Measurements from ENCODE around the gene OCLN. TPM values are rescaled to one million over a fixed set of nuclear protein-coding genes. Genes with fewer than 3 reads are reported as not detected.

The OCLN gene
- total and polyA plus RNA-seq, 4 donors, result 9.9 to 53.9 (median 19.0) TPM

GRCh38 chr5:69528609-69529008, 36.0 kb downstream of the OCLN start:
- WGBS, result 96% methylated on average over 4 of the region's 4 CpGs
- no peaks in the 10 kb centered on the region for H3K27me3 ChIP-seq (ENCODE audit: control insufficient read depth in 4 of 4, insufficient read depth in 4 of 4, low read length in 3 of 4)
- peaks cover 0 to 4% (median 0%) of the 10 kb centered on the region in 4 donors for H3K4me1 ChIP-seq (ENCODE audit: control insufficient read depth in 4 of 4, insufficient read depth in 4 of 4, low read length in 3 of 4)
- H3K9ac ChIP-seq (ENCODE audit: low read depth in 1 of 2, low read length in 2 of 2), result no peak overlapping the region
- no peak overlapping the region for H3K27ac ChIP-seq (ENCODE audit: low read depth in 1 of 2, low read length in 2 of 2)
- H3K36me3 ChIP-seq (ENCODE audit: control insufficient read depth in 4 of 4, insufficient read depth in 3 of 4, low read depth in 1 of 4, low read length in 3 of 4), result peaks cover 3 to 12% (median 6%) of the 10 kb centered on the region in 4 donors
- no peak overlapping the region for H3K4me3 ChIP-seq (ENCODE audit: low read depth in 1 of 3, low read length in 3 of 3)
- TF ChIP-seq FOXA1 (IDR thresholded peaks at IDR 0.05) (no peak), GABPA (IDR thresholded peaks at IDR 0.05 in 1 of 2, conservative IDR thresholded peaks at IDR 0.05 in 1 of 2) (no peak), JUND (IDR thresholded peaks at IDR 0.05) (no peak), HNF4G (IDR thresholded peaks at IDR 0.05) (no peak), ZBTB33 (IDR thresholded peaks at IDR 0.05) (no peak), SP1 (IDR thresholded peaks at IDR 0.05) (no peak), RXRA (IDR thresholded peaks at IDR 0.05) (no peak), EGR1 (IDR thresholded peaks at IDR 0.05; ENCODE audit: low read depth in 2 of 2) (no peak)
- H3K9me3 ChIP-seq (ENCODE audit: control insufficient read depth in 4 of 4, low read length in 3 of 4), result no peaks in the 10 kb centered on the region
- DNase-seq (ENCODE audit: low spot score), result no peak

DNA sequence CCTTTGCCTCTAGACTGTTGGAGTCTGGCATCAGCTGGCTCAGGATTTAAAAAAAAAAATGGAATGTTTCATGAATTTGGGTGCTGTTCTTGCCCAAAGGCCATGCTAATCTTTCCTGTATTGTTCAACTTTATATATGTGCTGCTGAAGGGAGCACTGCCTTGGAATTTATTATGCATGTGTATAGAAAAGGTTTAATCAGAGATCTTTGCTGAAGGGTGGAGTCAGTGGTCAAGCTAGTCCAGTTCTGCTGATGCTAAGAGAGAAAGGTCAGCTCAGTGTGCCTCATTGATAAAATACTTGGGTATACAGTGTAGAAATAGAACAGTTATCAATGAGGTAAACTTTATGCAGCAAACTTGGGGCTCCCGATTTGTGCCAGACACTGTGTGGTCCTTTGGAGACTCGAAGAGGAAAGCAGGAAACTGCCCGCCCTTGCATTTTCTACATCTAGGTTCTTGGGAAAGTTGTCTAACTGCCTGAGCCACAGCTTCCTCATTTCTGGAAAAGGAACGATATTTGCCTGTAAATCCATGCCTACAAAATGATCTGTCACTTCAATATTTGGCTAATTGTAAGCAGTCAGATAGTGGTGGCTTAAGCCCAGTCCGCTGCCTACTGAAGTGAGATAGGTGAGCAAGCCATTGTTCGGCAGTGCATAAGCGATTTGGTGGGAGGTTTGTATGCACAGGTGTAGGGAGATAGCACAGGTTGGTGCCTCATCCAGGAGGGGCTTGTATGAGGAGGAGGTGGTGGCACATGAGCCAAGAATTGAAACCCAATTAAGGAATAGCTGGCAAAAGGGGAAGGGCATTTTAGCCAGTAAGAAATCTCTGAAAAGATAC, 38.2 kb downstream of the OCLN start:
- H3K27me3 ChIP-seq (ENCODE audit: control insufficient read depth in 4 of 4, insufficient read depth in 4 of 4, low read length in 3 of 4), result no peaks in the 10 kb centered on the region
- TF ChIP-seq, protein P1, sequence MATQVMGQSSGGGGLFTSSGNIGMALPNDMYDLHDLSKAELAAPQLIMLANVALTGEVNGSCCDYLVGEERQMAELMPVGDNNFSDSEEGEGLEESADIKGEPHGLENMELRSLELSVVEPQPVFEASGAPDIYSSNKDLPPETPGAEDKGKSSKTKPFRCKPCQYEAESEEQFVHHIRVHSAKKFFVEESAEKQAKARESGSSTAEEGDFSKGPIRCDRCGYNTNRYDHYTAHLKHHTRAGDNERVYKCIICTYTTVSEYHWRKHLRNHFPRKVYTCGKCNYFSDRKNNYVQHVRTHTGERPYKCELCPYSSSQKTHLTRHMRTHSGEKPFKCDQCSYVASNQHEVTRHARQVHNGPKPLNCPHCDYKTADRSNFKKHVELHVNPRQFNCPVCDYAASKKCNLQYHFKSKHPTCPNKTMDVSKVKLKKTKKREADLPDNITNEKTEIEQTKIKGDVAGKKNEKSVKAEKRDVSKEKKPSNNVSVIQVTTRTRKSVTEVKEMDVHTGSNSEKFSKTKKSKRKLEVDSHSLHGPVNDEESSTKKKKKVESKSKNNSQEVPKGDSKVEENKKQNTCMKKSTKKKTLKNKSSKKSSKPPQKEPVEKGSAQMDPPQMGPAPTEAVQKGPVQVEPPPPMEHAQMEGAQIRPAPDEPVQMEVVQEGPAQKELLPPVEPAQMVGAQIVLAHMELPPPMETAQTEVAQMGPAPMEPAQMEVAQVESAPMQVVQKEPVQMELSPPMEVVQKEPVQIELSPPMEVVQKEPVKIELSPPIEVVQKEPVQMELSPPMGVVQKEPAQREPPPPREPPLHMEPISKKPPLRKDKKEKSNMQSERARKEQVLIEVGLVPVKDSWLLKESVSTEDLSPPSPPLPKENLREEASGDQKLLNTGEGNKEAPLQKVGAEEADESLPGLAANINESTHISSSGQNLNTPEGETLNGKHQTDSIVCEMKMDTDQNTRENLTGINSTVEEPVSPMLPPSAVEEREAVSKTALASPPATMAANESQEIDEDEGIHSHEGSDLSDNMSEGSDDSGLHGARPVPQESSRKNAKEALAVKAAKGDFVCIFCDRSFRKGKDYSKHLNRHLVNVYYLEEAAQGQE (IDR thresholded peaks at IDR 0.05), result no peak
- no peak for TF ChIP-seq FOXA2 (IDR thresholded peaks at IDR 0.05)
- TF ChIP-seq ZBTB33 (IDR thresholded peaks at IDR 0.05), result no peak
- TF ChIP-seq ATF3 (IDR thresholded peaks at IDR 0.05), result no peak
- no peak for TF ChIP-seq JUND (IDR thresholded peaks at IDR 0.05)
- TF ChIP-seq TAF1 (conservative IDR thresholded peaks at IDR 0.05), result no peak
- TF ChIP-seq EGR1 (IDR thresholded peaks at IDR 0.05; ENCODE audit: low read depth in 2 of 2), result no peak
- no peak for TF ChIP-seq RAD21 (IDR thresholded peaks at IDR 0.05)
- TF ChIP-seq HNF4G (IDR thresholded peaks at IDR 0.05), result no peak
- TF ChIP-seq RXRA (IDR thresholded peaks at IDR 0.05), result no peak
- no peak for TF ChIP-seq YY1 (IDR thresholded peaks at IDR 0.05)
- no peak for TF ChIP-seq NR2F2 (IDR thresholded peaks at IDR 0.05)
- TF ChIP-seq CTCF (IDR thresholded peaks at IDR 0.05; ENCODE audit: low read depth, low read length, missing input control), result no peak
- TF ChIP-seq SP1 (IDR thresholded peaks at IDR 0.05), result no peak
- no peak for TF ChIP-seq HNF4A (conservative IDR thresholded peaks at IDR 0.05)
- no peak for TF ChIP-seq GABPA (IDR thresholded peaks at IDR 0.05 in 1 of 2, conservative IDR thresholded peaks at IDR 0.05 in 1 of 2)
- peaks cover 2 to 9% (median 4%) of the 10 kb centered on the region in 4 donors for H3K36me3 ChIP-seq (ENCODE audit: control insufficient read depth in 4 of 4, insufficient read depth in 3 of 4, low read depth in 1 of 4, low read length in 3 of 4)
- H3K4me3 ChIP-seq (ENCODE audit: low read depth in 1 of 3, low read length in 3 of 3), result no peak overlapping the region
- WGBS, result 76% methylated on average over 7 of the region's 7 CpGs
- DNase-seq (ENCODE audit: low spot score), result no peak
- peaks cover 0 to 4% (median 0%) of the 10 kb centered on the region in 4 donors for H3K4me1 ChIP-seq (ENCODE audit: control insufficient read depth in 4 of 4, insufficient read depth in 4 of 4, low read length in 3 of 4)
- no peak overlapping the region for H3K27ac ChIP-seq (ENCODE audit: low read depth in 1 of 2, low read length in 2 of 2)
- no peak overlapping the region for H3K9ac ChIP-seq (ENCODE audit: low read depth in 1 of 2, low read length in 2 of 2)
- H3K9me3 ChIP-seq (ENCODE audit: control insufficient read depth in 4 of 4, low read length in 3 of 4), result no peaks in the 10 kb centered on the region
